Loucy (cell line): Measurements from ENCODE around the gene CELF4.

Source experiments
- H2AFZ ChIP-seq: fragments of 200-600 bp; sonication (generic); 2 replicates; pipeline ENCODE4 v1.6.0; 2016; ENCODE audit warnings: antibody characterized with exemption, mild to moderate bottlenecking, low read length, moderate library complexity
- H3F3A ChIP-seq: fragments of 200-600 bp; 2 replicates; pipeline ENCODE4 v1.6.0; 2016; ENCODE audit warnings: antibody characterized with exemption, low read depth, mild to moderate bottlenecking
- H3K27me3 ChIP-seq: fragments of 200-600 bp; sonication (generic); 2 replicates; pipeline ENCODE4 v1.6.1; 2014; ENCODE audit warnings: low read length, mild to moderate bottlenecking; ENCODE audit not compliant: insufficient read depth, poor library complexity, severe bottlenecking
- H3K36me3 ChIP-seq: fragments of 200-600 bp; sonication (generic); 2 replicates; pipeline ENCODE4 v1.6.1; 2016; ENCODE audit warnings: low read length; ENCODE audit not compliant: insufficient read depth
- H3K4me1 ChIP-seq: fragments of 200-600 bp; sonication (generic); 2 replicates; pipeline ENCODE4 v1.5.1; 2014; ENCODE audit warnings: low read length, mild to moderate bottlenecking; ENCODE audit not compliant: insufficient read depth, poor library complexity, severe bottlenecking
- H3K4me2 ChIP-seq: fragments of 200-600 bp; sonication (generic); 2 replicates; pipeline ENCODE4 v1.6.0; 2014; ENCODE audit warnings: antibody characterized with exemption, low read length, low read depth, mild to moderate bottlenecking; ENCODE audit not compliant: poor library complexity, severe bottlenecking
- H3K4me3 ChIP-seq: fragments of 200-600 bp; sonication (generic); 2 replicates; pipeline ENCODE4 v1.5.1; 2014; ENCODE audit warnings: low read length, mild to moderate bottlenecking, mixed read lengths; ENCODE audit not compliant: poor library complexity, severe bottlenecking
- H3K79me2 ChIP-seq: fragments of 200-600 bp; sonication (generic); 2 replicates; pipeline ENCODE4 v1.6.1; 2014; ENCODE audit warnings: low read length; ENCODE audit not compliant: insufficient read depth
- H3K9ac ChIP-seq: fragments of 200-600 bp; sonication (generic); 2 replicates; pipeline ENCODE4 v1.6.0; 2014; ENCODE audit warnings: mild to moderate bottlenecking, low read depth, low read length, moderate library complexity; ENCODE audit not compliant: poor library complexity, severe bottlenecking
- H3K9me2 ChIP-seq: fragments of 200-600 bp; sonication (generic); replicated peaks from 2 replicates; pipeline ENCODE4 v1.6.1; 2016; ENCODE audit warnings: low read depth, low read length, mixed read lengths
- H3K9me3 ChIP-seq: fragments of 200-600 bp; sonication (generic); 2 replicates; pipeline ENCODE4 v1.6.1; 2014; ENCODE audit warnings: mild to moderate bottlenecking, antibody characterized with exemption, low read length, low read depth; ENCODE audit not compliant: insufficient read depth
- H4K20me1 ChIP-seq: fragments of 200-600 bp; sonication (generic); 2 replicates; pipeline ENCODE4 v1.6.0; 2014; ENCODE audit warnings: antibody characterized with exemption, low read length, mild to moderate bottlenecking; ENCODE audit not compliant: insufficient read depth, poor library complexity, severe bottlenecking
- CTCF ChIP-seq: fragments of 200-600 bp; sonication (generic); conservative IDR thresholded peaks from 2 replicates; pipeline ENCODE4 v1.5.1; 2014; ENCODE audit warnings: mild to moderate bottlenecking, antibody characterized with exemption, low read length
- EZH2phosphoT487 ChIP-seq: fragments of 200-600 bp; IDR thresholded peaks from 2 replicates; pipeline ENCODE4 v1.6.1; 2018; ENCODE audit warnings: antibody characterized with exemption, mild to moderate bottlenecking, moderate library complexity, borderline replicate concordance

CELF4 gene

DNA sequence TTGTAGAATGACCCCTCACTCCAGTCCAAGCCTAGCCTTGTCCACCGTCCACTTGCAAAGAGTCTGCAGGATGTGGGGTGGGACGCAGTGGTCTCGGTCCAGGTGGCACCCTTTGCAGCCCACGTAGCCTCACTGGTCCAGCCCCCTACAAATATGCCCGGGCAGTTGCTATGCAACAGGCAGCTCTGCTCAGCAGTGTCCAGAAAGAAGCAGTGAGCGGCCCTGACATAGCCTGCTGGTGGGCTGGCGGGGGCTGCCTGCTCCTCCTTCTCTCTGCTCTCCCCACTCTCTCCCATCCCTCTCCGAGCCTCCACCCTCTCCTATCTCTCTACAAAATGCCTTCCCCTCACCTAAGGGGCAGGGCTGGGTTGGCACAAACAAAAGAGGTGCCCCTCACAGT is 233.4 kb downstream of the CELF4 start:
- H3K4me3 ChIP-seq: no peak overlapping the region
- H3K9ac ChIP-seq: no peak overlapping the region
- H3K36me3 ChIP-seq: no peaks in the 10 kb centered on the region
- no peaks in the 10 kb centered on the region for H3K4me1 ChIP-seq
- H3K27me3 ChIP-seq: no peaks in the 10 kb centered on the region
- H3K9me3 ChIP-seq: no peaks in the 10 kb centered on the region
- H3K79me2 ChIP-seq: no peaks in the 10 kb centered on the region
- H4K20me1 ChIP-seq: no peaks in the 10 kb centered on the region
- no peak overlapping the region for H2AFZ ChIP-seq
- H3K4me2 ChIP-seq: no peak overlapping the region
- no peaks in the 10 kb centered on the region for H3K9me2 ChIP-seq
- H3F3A ChIP-seq: no peaks in the 10 kb centered on the region
- TF ChIP-seq CTCF (no peak), EZH2phosphoT487 (no peak)

DNA sequence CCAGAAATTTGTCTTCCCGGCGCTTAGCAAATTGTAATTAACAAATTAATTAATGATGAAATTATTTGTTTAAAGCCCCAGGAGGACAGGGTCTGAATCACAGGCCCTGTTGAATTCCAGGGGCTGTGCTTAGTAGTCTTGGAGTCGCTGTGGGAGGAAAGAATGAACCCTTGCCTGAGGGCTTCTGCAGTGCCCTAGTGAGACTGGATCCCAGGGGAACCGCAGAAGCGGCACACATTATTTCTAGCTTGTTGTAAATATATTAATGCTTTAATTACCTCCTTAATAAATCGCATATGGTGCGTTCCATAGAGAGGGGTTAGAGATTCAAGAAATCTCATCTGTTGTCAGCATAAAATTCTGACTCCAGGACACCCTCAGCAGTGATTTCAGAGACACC is 235.4 kb downstream of the CELF4 start:
- H3K27me3 ChIP-seq: no peaks in the 10 kb centered on the region
- no peak overlapping the region for H3K9ac ChIP-seq
- H3K36me3 ChIP-seq: no peaks in the 10 kb centered on the region
- H2AFZ ChIP-seq: no peak overlapping the region
- no peak for TF ChIP-seq CTCF
- no peak for TF ChIP-seq EZH2phosphoT487
- H3K9me3 ChIP-seq: no peaks in the 10 kb centered on the region
- no peak overlapping the region for H3K4me3 ChIP-seq
- no peak overlapping the region for H3K4me2 ChIP-seq
- no peaks in the 10 kb centered on the region for H3F3A ChIP-seq
- H3K9me2 ChIP-seq: no peaks in the 10 kb centered on the region
- H4K20me1 ChIP-seq: no peaks in the 10 kb centered on the region
- H3K79me2 ChIP-seq: no peaks in the 10 kb centered on the region
- no peaks in the 10 kb centered on the region for H3K4me1 ChIP-seq

DNA sequence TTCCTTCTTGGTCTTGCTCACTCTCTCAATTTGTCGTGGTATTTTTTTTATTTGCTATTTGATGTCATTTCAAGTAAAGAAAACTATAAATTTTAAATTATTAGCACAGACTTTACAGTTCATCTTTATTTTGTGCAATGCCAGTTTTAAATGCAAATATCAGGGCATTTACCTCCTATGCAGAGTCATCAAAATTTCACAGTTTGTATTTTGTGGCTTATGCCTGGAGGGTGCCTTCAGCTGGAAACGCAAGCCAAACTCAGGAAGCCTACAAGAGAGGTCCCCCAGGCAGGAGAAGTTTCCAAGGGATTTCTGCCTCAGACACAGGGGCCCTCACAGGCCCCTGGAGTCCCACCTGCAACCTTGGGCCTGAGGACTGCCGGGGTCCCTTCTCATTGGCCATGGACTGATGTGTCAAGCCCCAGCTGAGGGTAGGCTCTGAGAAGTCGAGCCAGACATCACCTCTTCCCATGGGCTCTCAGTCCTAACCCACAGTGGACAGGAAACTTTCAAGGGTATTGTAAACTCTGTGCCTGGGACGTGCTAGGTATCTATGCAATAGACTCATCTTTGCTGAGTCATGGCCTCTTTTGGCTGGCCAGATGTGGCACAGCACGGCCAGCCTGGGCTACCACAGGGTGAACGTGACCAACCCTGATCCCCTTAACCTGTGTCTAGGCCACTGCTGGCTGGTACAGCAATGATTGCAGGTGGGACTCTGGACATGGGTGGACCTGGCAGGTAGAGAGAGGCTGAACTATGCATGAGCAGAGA is 236.5 kb downstream of the CELF4 start:
- no peaks in the 10 kb centered on the region for H3K79me2 ChIP-seq
- TF ChIP-seq CTCF: no peak
- no peak for TF ChIP-seq EZH2phosphoT487
- no peaks in the 10 kb centered on the region for H3F3A ChIP-seq
- no peak overlapping the region for H3K9ac ChIP-seq
- H3K36me3 ChIP-seq: no peaks in the 10 kb centered on the region
- H3K9me3 ChIP-seq: no peaks in the 10 kb centered on the region
- H3K4me1 ChIP-seq: no peaks in the 10 kb centered on the region
- no peak overlapping the region for H3K4me2 ChIP-seq
- H3K4me3 ChIP-seq: no peak overlapping the region
- no peaks in the 10 kb centered on the region for H3K27me3 ChIP-seq
- H2AFZ ChIP-seq: no peak overlapping the region
- H4K20me1 ChIP-seq: no peaks in the 10 kb centered on the region
- no peaks in the 10 kb centered on the region for H3K9me2 ChIP-seq
